H1 (cell line): ENCODE measurements around the gene BTBD1. TPM values are rescaled to one million over a fixed set of nuclear protein-coding genes. Genes with fewer than 3 reads are reported as not detected.
"Not testable (repeated sequence)": the region's sequence is repeated elsewhere in the genome, so short reads cannot be mapped to it uniquely, and the experiment has no call there.

Experiments
- CTCF ChIA-PET: fragments of 300-600 bp; sonication (Branson Sonifier 250); formaldehyde crosslinking; loops from one replicate; lab custom pipeline; 2021; ENCODE audit not compliant: partially characterized antibody; lab: Charles Lee
- POLR2A ChIA-PET: fragments of 300-600 bp; sonication (Branson Sonifier 250); formaldehyde crosslinking; loops from one replicate; lab custom pipeline; 2021; ENCODE audit warnings: inconsistent platforms; ENCODE audit not compliant: partially characterized antibody; lab: Charles Lee
- DNase-seq, 2 experiments: peaks; one replicate each; pipeline versions ENCODE4 v3.0.0 to v3.0.0-alpha.2; 2010 to 2022; ENCODE audit warnings: low spot score in 2 of 2, low read depth in 1 of 2, mixed read lengths in 1 of 2
- FAIRE-seq: peaks from 2 replicates; lab custom pipeline; 2011; peaks lifted over from hg19 to GRCh38; lab: Jason Lieb, UNC
- H2AFZ ChIP-seq: 2 replicates; pipeline ENCODE4 v1.8.1; 2012; ENCODE audit warnings: low read length, inconsistent platforms
- H2AK5ac ChIP-seq: 2 replicates; pipeline ENCODE4 v1.6.1; 2013; ENCODE audit warnings: low read depth, low read length
- H2BK120ac ChIP-seq: replicated peaks from 2 replicates; pipeline ENCODE3; 2013; ENCODE audit warnings: low read depth, low read length, inconsistent platforms
- H2BK12ac ChIP-seq: 2 replicates; pipeline ENCODE4 v1.6.1; 2013; ENCODE audit warnings: low read depth, low read length
- H2BK15ac ChIP-seq: 2 replicates; pipeline ENCODE4 v1.6.1; 2013; ENCODE audit warnings: low read length
- H2BK20ac ChIP-seq: 2 replicates; pipeline ENCODE4 v1.6.1; 2013; ENCODE audit warnings: low read length
- H2BK5ac ChIP-seq: 2 replicates; pipeline ENCODE4 v1.6.1; 2013; ENCODE audit warnings: low read depth, low read length
- H3K14ac ChIP-seq: 2 replicates; pipeline ENCODE4 v1.6.1; 2013; ENCODE audit warnings: inconsistent platforms; ENCODE audit not compliant: insufficient read length
- H3K18ac ChIP-seq: 2 replicates; pipeline ENCODE4 v1.6.1; 2013; ENCODE audit warnings: low read length; ENCODE audit errors: extremely low read depth
- H3K23ac ChIP-seq: 2 replicates; pipeline ENCODE4 v1.6.1; 2013; ENCODE audit warnings: inconsistent platforms; ENCODE audit not compliant: insufficient read length
- H3K23me2 ChIP-seq: 2 replicates; pipeline ENCODE4 v1.6.1; 2013; ENCODE audit warnings: low read depth, low read length
- H3K27ac ChIP-seq: 2 replicates; pipeline ENCODE4 v1.6.1; 2011; ENCODE audit warnings: low read depth, low read length, inconsistent platforms
- H3K27me3 ChIP-seq, 4 experiments: replicated peaks in 1 of 4; 1 replicate in 1 of 4; 2 replicates in 3 of 4; pipeline versions ENCODE4 v1.6.1 to v1.8.1; 2011 to 2013; ENCODE audit warnings: low read length in 3 of 4, mild to moderate bottlenecking in 3 of 4, inconsistent platforms in 2 of 4, mixed read lengths in 2 of 4, moderate library complexity in 1 of 4; ENCODE audit not compliant: control insufficient read depth in 3 of 4, insufficient read depth in 3 of 4; ENCODE audit errors: extremely low read depth in 1 of 4
- H3K36me3 ChIP-seq, 4 experiments: 2 replicates each; pipeline versions ENCODE4 v1.6.1 to v1.8.1; 2011 to 2013; ENCODE audit warnings: mild to moderate bottlenecking in 4 of 4, low read length in 3 of 4, moderate library complexity in 2 of 4, control low read depth in 1 of 4, inconsistent platforms in 1 of 4; ENCODE audit not compliant: insufficient read depth in 4 of 4, control insufficient read depth in 2 of 4
- H3K4ac ChIP-seq: replicated peaks from 2 replicates; pipeline ENCODE3; 2013; ENCODE audit warnings: low read length, low read depth, mixed read lengths, inconsistent platforms; ENCODE audit not compliant: insufficient read length
- H3K4me1 ChIP-seq, 4 experiments: replicated peaks in 1 of 4; 1 replicate in 1 of 4; 2 replicates in 3 of 4; pipeline versions ENCODE4 v1.6.1 to v1.8.1; 2011 to 2013; ENCODE audit warnings: low read length in 3 of 4, inconsistent platforms in 2 of 4, mixed read lengths in 1 of 4; ENCODE audit not compliant: insufficient read depth in 4 of 4, control insufficient read depth in 3 of 4
- H3K4me2 ChIP-seq, 2 experiments: 2 replicates each; pipeline versions ENCODE4 v1.6.1 to v1.8.1; 2011 to 2013; ENCODE audit warnings: low read depth in 2 of 2, low read length in 2 of 2, control low read depth in 1 of 2, inconsistent platforms in 1 of 2, mild to moderate bottlenecking in 1 of 2; ENCODE audit not compliant: insufficient read depth in 1 of 2
- H3K4me3 ChIP-seq, 4 experiments: fragments of 200-600, 300-600 bp in 1 of 4; sonication (generic), shearing (Covaris generic), sonication (Bioruptor Twin) in 1 of 4; 2 replicates each; pipeline versions ENCODE4 v1.5.1 to v1.8.1; 2011 to 2016; ENCODE audit warnings: low read length in 4 of 4, low read depth in 3 of 4, control low read depth in 2 of 4, inconsistent platforms in 2 of 4, mild to moderate bottlenecking in 2 of 4, mixed read lengths in 1 of 4, moderate library complexity in 1 of 4; ENCODE audit not compliant: insufficient read depth in 2 of 4; ENCODE audit errors: extremely low read depth in 1 of 4
- H3K56ac ChIP-seq: replicated peaks from 2 replicates; pipeline ENCODE3; 2013; ENCODE audit warnings: low read depth, mild to moderate bottlenecking, mixed read lengths, low read length, inconsistent platforms; ENCODE audit not compliant: insufficient read length
- H3K79me1 ChIP-seq: 2 replicates; pipeline ENCODE4 v1.6.1; 2013; ENCODE audit warnings: low read depth, low read length, control low read depth
- H3K79me2 ChIP-seq, 2 experiments: 2 replicates each; pipeline versions ENCODE4 v1.6.1 to v1.8.1; 2012 to 2013; ENCODE audit warnings: low read length in 2 of 2, mild to moderate bottlenecking in 2 of 2, inconsistent platforms in 1 of 2; ENCODE audit not compliant: insufficient read depth in 2 of 2, control insufficient read depth in 1 of 2
- H3K9ac ChIP-seq, 4 experiments: replicated peaks in 1 of 4; 1 replicate in 1 of 4; 2 replicates in 3 of 4; pipeline versions ENCODE4 v1.6.1 to v1.8.1; 2011 to 2013; ENCODE audit warnings: low read depth in 3 of 4, low read length in 3 of 4, control low read depth in 2 of 4, mild to moderate bottlenecking in 2 of 4, moderate library complexity in 2 of 4, inconsistent platforms in 1 of 4; ENCODE audit errors: extremely low read depth in 1 of 4
- H3K9me3 ChIP-seq, 2 experiments: 2 replicates each; pipeline versions ENCODE4 v1.6.1 to v1.8.1; 2012 to 2013; ENCODE audit warnings: mild to moderate bottlenecking in 2 of 2, moderate library complexity in 2 of 2, control low read depth in 1 of 2, inconsistent platforms in 1 of 2, low read depth in 1 of 2, low read length in 1 of 2, mixed read lengths in 1 of 2; ENCODE audit not compliant: insufficient read depth in 2 of 2
- H4K20me1 ChIP-seq, 2 experiments: replicated peaks in 1 of 2; 2 replicates each; pipeline versions ENCODE3 to v1.8.1; 2011 to 2013; ENCODE audit warnings: inconsistent platforms in 2 of 2, low read length in 2 of 2, mild to moderate bottlenecking in 1 of 2; ENCODE audit not compliant: insufficient read depth in 2 of 2, control insufficient read depth in 1 of 2
- H4K5ac ChIP-seq: 2 replicates; pipeline ENCODE4 v1.6.1; 2013; ENCODE audit warnings: low read length, low read depth, mixed read lengths, inconsistent platforms; ENCODE audit not compliant: insufficient read length
- H4K8ac ChIP-seq: 2 replicates; pipeline ENCODE4 v1.8.0; 2013; ENCODE audit warnings: mild to moderate bottlenecking, moderate library complexity, low read length, inconsistent platforms; ENCODE audit not compliant: insufficient read depth; ENCODE audit errors: extremely low read depth
- H4K91ac ChIP-seq: replicated peaks from 2 replicates; pipeline ENCODE3; 2013; ENCODE audit warnings: low read length, mixed read lengths, inconsistent platforms; ENCODE audit not compliant: insufficient read length
- RAD21 ChIP-seq, 2 experiments: IDR thresholded peaks in 1 of 2; conservative IDR thresholded peaks in 1 of 2; 2 replicates each; pipeline ENCODE4 v1.6.1; 2011; ENCODE audit warnings: low read depth in 2 of 2, low read length in 2 of 2, improper control_type of control experiment in 1 of 2, inconsistent platforms in 1 of 2, mild to moderate bottlenecking in 1 of 2, moderate library complexity in 1 of 2
- YY1 ChIP-seq: IDR thresholded peaks from 2 replicates; pipeline ENCODE4 v1.6.1; 2011; ENCODE audit warnings: low read depth, mild to moderate bottlenecking, low read length
- WGBS, 2 experiments: shearing (Covaris generic) in 1 of 2; methylation state at CpG; one replicate each; pipeline versions ENCODE4 v1.1.6 to v1.1.7; 2013 to 2015; ENCODE audit warnings: low lambda C conversion rate in 2 of 2, mixed read lengths in 2 of 2, inconsistent platforms in 1 of 2, low coverage in 1 of 2, missing lambda C conversion rate in 1 of 2; ENCODE audit not compliant: insufficient replicate concordance in 2 of 2, insufficient coverage in 1 of 2, insufficient read length in 1 of 2; ENCODE audit errors: extremely low coverage in 1 of 2, missing lambda C conversion rate in 1 of 2; 5-methylcytosine and 5-hydroxymethylcytosine counted together
- polyA plus RNA-seq, 7 experiments: library from polyadenylated mRNA; depleted of rRNA in 3 of 7; stranded (reverse) in 5 of 7; unstranded in 2 of 7; fragments of >200 nt in 5 of 7; fragments of 200-250 nt in 2 of 7; gene quantifications; 1 replicate in 5 of 7; 2 replicates in 1 of 7; 4 replicates in 1 of 7; pipeline versions ENCODE4 v1.2.1 to v1.2.3, GENCODE V29; 2011 to 2013; ENCODE audit warnings: missing spikeins in 2 of 7, mixed read lengths in 2 of 7
- total RNA-seq: library from RNA; stranded (reverse); fragmentation: NEBNext Ultra II Directional; extraction: Animal tissue kit (Norgen Biotek cat#: 25700); gene quantifications from 2 replicates; pipeline ENCODE4 v1.2.1, GENCODE V29; 2021
- TF ChIP-seq, protein P1 (sequence below), 3 experiments: IDR thresholded peaks; 1 replicate in 2 of 3; 2 replicates in 1 of 3; pipeline versions ENCODE4 v1.5.1 to v1.6.1; 2011; ENCODE audit warnings: low read length in 3 of 3, mild to moderate bottlenecking in 3 of 3, inconsistent platforms in 2 of 3, low read depth in 1 of 3, moderate library complexity in 1 of 3; ENCODE audit not compliant: insufficient read depth in 1 of 3; ENCODE audit errors: control extremely low read depth in 1 of 3

Gene BTBD1
- total and polyA plus RNA-seq, 2 of the 8 experiments (the other 6 are each of a cell fraction or from before 2014, with no cell fraction given) = 18.6 to 39.5 TPM

DNA sequence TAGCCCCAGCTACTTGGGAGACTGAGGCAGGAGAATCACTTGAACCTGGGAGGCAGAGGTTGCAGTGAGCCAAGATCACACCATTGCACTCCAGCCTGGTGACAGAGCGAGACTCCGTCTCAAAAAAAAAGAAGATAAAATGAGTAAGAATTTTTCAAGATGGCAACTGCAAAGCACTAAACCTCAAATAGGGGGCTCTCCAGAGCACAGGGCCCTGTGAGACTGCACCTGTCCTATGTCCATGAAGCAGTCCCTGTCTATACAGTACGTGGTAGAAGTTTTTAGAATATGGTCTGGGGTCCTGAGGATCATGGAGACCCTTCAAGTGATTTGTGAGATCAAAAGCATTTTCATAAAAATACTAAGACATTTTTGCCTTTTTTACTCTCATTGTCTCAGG, 18.4 kb upstream of the BTBD1 start:
- H3K79me1 ChIP-seq, H2AFZ ChIP-seq, H4K91ac ChIP-seq, H2AK5ac ChIP-seq, H3K23ac ChIP-seq, H3K79me2 ChIP-seq, H3K18ac ChIP-seq, H3K14ac ChIP-seq, H3K4me2 ChIP-seq, H3K56ac ChIP-seq, H2BK12ac ChIP-seq, H3K4me3 ChIP-seq, H3K9me3 ChIP-seq, H3K4ac ChIP-seq, H3K27ac ChIP-seq, H3K23me2 ChIP-seq, POLR2A ChIA-PET, H3K4me1 ChIP-seq, H4K20me1 ChIP-seq, H2BK20ac ChIP-seq, H4K5ac ChIP-seq, H3K36me3 ChIP-seq, H3K27me3 ChIP-seq, H3K9ac ChIP-seq, FAIRE-seq, DNase-seq, H2BK120ac ChIP-seq, H2BK5ac ChIP-seq, H2BK15ac ChIP-seq, H4K8ac ChIP-seq: not testable (repeated sequence)
- TF ChIP-seq, protein P1, sequence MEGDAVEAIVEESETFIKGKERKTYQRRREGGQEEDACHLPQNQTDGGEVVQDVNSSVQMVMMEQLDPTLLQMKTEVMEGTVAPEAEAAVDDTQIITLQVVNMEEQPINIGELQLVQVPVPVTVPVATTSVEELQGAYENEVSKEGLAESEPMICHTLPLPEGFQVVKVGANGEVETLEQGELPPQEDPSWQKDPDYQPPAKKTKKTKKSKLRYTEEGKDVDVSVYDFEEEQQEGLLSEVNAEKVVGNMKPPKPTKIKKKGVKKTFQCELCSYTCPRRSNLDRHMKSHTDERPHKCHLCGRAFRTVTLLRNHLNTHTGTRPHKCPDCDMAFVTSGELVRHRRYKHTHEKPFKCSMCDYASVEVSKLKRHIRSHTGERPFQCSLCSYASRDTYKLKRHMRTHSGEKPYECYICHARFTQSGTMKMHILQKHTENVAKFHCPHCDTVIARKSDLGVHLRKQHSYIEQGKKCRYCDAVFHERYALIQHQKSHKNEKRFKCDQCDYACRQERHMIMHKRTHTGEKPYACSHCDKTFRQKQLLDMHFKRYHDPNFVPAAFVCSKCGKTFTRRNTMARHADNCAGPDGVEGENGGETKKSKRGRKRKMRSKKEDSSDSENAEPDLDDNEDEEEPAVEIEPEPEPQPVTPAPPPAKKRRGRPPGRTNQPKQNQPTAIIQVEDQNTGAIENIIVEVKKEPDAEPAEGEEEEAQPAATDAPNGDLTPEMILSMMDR (IDR thresholded peaks at IDR 0.05; ENCODE audit: control extremely low read depth in 1 of 3, insufficient read depth in 1 of 3, low read depth in 1 of 3, low read length in 3 of 3) = peak; percentile 14 to 32 (median 15); a peak in 2 of 4 replicates
- 0 out of 2 replicates have a peak, but pooled peaks have one; percentile 18 for TF ChIP-seq YY1
- TF ChIP-seq RAD21 (IDR thresholded peaks at IDR 0.05 in 1 of 2, conservative IDR thresholded peaks at IDR 0.05 in 1 of 2; ENCODE audit: low read depth in 2 of 2, low read length in 2 of 2) = peak; percentile 9 to 31; a peak in 2 of 4 replicates
- WGBS, 2 experiments = 78% methylated on average over 3 of the region's 3 CpGs; no CpG with 5 or more reads in 1 of the 2 experiments
- CTCF ChIA-PET = interaction anchor here (1.5 to 1.8 kb wide), 2 partner anchors 9 to 17 kb away, joined by 3 to 4 read pairs; no protein-coding TSS in a partner anchor
